ENCODE data around the gene C6orf163.
A peak's percentile ranks its signal among the peaks of the same experiment; 100 is the strongest.

- TF ChIP-seq CTCF (IDR thresholded peaks at IDR 0.05) = peak in 3 of 4 experiments; percentile 7 to 14 (median 9)
- peak in 1 of 2 donors; percentile 19 for TF ChIP-seq POLR2A (IDR thresholded peaks at IDR 0.05)
Measured at GRCh38 chr6:87407901-87408720, 63.5 kb downstream of the C6orf163 start, which contains the start of gene CFAP206.
